ENCODE results near the gene ANKRD36. TPM values are rescaled to one million over a fixed set of nuclear protein-coding genes. Genes with fewer than 3 reads are reported as not detected.
"Not testable (repeated sequence)": the region's sequence is repeated elsewhere in the genome, so short reads cannot be mapped to it uniquely, and the experiment has no call there.

The ANKRD36 gene
- polyA plus RNA-seq, 3 donors, result 0.93 to 1.9 (median 1.1) TPM

- H3K36me3 Mint-ChIP-seq, result peaks cover 12 to 23% of the 10 kb centered on the region in 2 donors
- H2AFZ ChIP-seq (ENCODE audit: insufficient read depth, low read depth, low read length, poor library complexity, severe bottlenecking); H3K36me3 ChIP-seq (replicated peaks in 1 of 2; ENCODE audit: control insufficient read depth in 1 of 2, insufficient read depth in 2 of 2, low read length in 2 of 2); H3K79me2 ChIP-seq (ENCODE audit: insufficient read depth, low read length); H3K4me3 ChIP-seq (replicated peaks in 1 of 3; ENCODE audit: low read depth in 2 of 3, low read length in 3 of 3); H3K9ac ChIP-seq (ENCODE audit: insufficient read depth, low read length, poor library complexity, severe bottlenecking); H3K27ac Mint-ChIP-seq; H4K20me1 ChIP-seq (ENCODE audit: insufficient read depth, low read length); H3K27me3 ChIP-seq (ENCODE audit: control insufficient read depth in 2 of 2, insufficient read depth in 2 of 2, low read length in 2 of 2); DNase-seq; H3K4me2 ChIP-seq (replicated peaks; ENCODE audit: extremely low read depth, low read length, poor library complexity, severe bottlenecking); H3K27ac ChIP-seq (ENCODE audit: low read depth in 1 of 2, low read length in 2 of 2); H3K27me3 Mint-ChIP-seq (ENCODE audit: low read depth in 3 of 3); H3K4me1 ChIP-seq (ENCODE audit: control insufficient read depth in 1 of 2, insufficient read depth in 2 of 2, low read length in 2 of 2); intact Hi-C loops (cut with micrococcal nuclease); H3K9me3 ChIP-seq (replicated peaks in 1 of 2; ENCODE audit: control insufficient read depth in 1 of 2, insufficient read depth in 1 of 2, low read length in 2 of 2); H3K4me3 Mint-ChIP-seq; H3K4me1 Mint-ChIP-seq: not testable (repeated sequence)
- H3K9me3 Mint-ChIP-seq, result peaks cover 3 to 18% (median 10%) of the 10 kb centered on the region in 7 donors
- no CpG with 5 or more reads among the region's 2 CpGs for WGBS (ENCODE audit: insufficient coverage)
Observed at GRCh38 chr2:97233660-97234295, 120.8 kb downstream of the ANKRD36 start.

- H3K4me1 ChIP-seq (ENCODE audit: control insufficient read depth in 1 of 2, insufficient read depth in 2 of 2, low read length in 2 of 2); H2AFZ ChIP-seq (ENCODE audit: insufficient read depth, low read depth, low read length, poor library complexity, severe bottlenecking); H3K36me3 ChIP-seq (replicated peaks in 1 of 2; ENCODE audit: control insufficient read depth in 1 of 2, insufficient read depth in 2 of 2, low read length in 2 of 2); H3K27ac Mint-ChIP-seq; H3K9me3 Mint-ChIP-seq; H3K27me3 ChIP-seq (ENCODE audit: control insufficient read depth in 2 of 2, insufficient read depth in 2 of 2, low read length in 2 of 2); intact Hi-C loops (cut with micrococcal nuclease); H3K4me3 Mint-ChIP-seq; H3K4me3 ChIP-seq (replicated peaks in 1 of 3; ENCODE audit: low read depth in 2 of 3, low read length in 3 of 3); H3K79me2 ChIP-seq (ENCODE audit: insufficient read depth, low read length); H4K20me1 ChIP-seq (ENCODE audit: insufficient read depth, low read length); DNase-seq; H3K4me2 ChIP-seq (replicated peaks; ENCODE audit: extremely low read depth, low read length, poor library complexity, severe bottlenecking); H3K27me3 Mint-ChIP-seq (ENCODE audit: low read depth in 3 of 3); H3K4me1 Mint-ChIP-seq; H3K27ac ChIP-seq (ENCODE audit: low read depth in 1 of 2, low read length in 2 of 2); H3K36me3 Mint-ChIP-seq; H3K9me3 ChIP-seq (replicated peaks in 1 of 2; ENCODE audit: control insufficient read depth in 1 of 2, insufficient read depth in 1 of 2, low read length in 2 of 2); H3K9ac ChIP-seq (ENCODE audit: insufficient read depth, low read length, poor library complexity, severe bottlenecking): not testable (repeated sequence)
- no CpG with 5 or more reads among the region's 4 CpGs for WGBS (ENCODE audit: insufficient coverage)
Observed at GRCh38 chr2:97261192-97261591, 148.2 kb downstream of the ANKRD36 start.

- H3K4me3 Mint-ChIP-seq; intact Hi-C loops (cut with micrococcal nuclease); H3K36me3 ChIP-seq (replicated peaks in 1 of 2; ENCODE audit: control insufficient read depth in 1 of 2, insufficient read depth in 2 of 2, low read length in 2 of 2); H3K9ac ChIP-seq (ENCODE audit: insufficient read depth, low read length, poor library complexity, severe bottlenecking); H3K4me3 ChIP-seq (replicated peaks in 1 of 3; ENCODE audit: low read depth in 2 of 3, low read length in 3 of 3); H3K27me3 Mint-ChIP-seq (ENCODE audit: low read depth in 3 of 3); DNase-seq; H3K27ac ChIP-seq (ENCODE audit: low read depth in 1 of 2, low read length in 2 of 2); H3K4me1 Mint-ChIP-seq; H3K4me1 ChIP-seq (ENCODE audit: control insufficient read depth in 1 of 2, insufficient read depth in 2 of 2, low read length in 2 of 2); H3K36me3 Mint-ChIP-seq; H3K4me2 ChIP-seq (replicated peaks; ENCODE audit: extremely low read depth, low read length, poor library complexity, severe bottlenecking); H3K79me2 ChIP-seq (ENCODE audit: insufficient read depth, low read length); H3K27me3 ChIP-seq (ENCODE audit: control insufficient read depth in 2 of 2, insufficient read depth in 2 of 2, low read length in 2 of 2); H3K27ac Mint-ChIP-seq; H2AFZ ChIP-seq (ENCODE audit: insufficient read depth, low read depth, low read length, poor library complexity, severe bottlenecking); H4K20me1 ChIP-seq (ENCODE audit: insufficient read depth, low read length): not testable (repeated sequence)
- H3K9me3 Mint-ChIP-seq, result peaks cover 2 to 13% (median 9%) of the 10 kb centered on the region in 7 donors
- H3K9me3 ChIP-seq (replicated peaks in 1 of 2; ENCODE audit: control insufficient read depth in 1 of 2, insufficient read depth in 1 of 2, low read length in 2 of 2), result peaks cover 0 to 12% of the 10 kb centered on the region in 2 donors
- WGBS (ENCODE audit: insufficient coverage), result no CpG with 5 or more reads among the region's 6 CpGs
Observed at GRCh38 chr2:97266449-97266848, 153.5 kb downstream of the ANKRD36 start.

Data from CD14-positive monocyte (primary cell).